Testis (tissue), 2 donors: Measurements from ENCODE around the gene MCAT.

Experiments
- CTCF ChIP-seq, 3 experiments: fragments of 450-650 bp in 2 of 3; fragments of 200-600 bp in 1 of 3; sonication (generic) in 1 of 3; IDR thresholded peaks; one replicate each; pipeline ENCODE4 v1.5.1; 2016 to 2019; ENCODE audit warnings: antibody characterized with exemption in 3 of 3, mild to moderate bottlenecking in 2 of 3, moderate library complexity in 1 of 3
- POLR2A ChIP-seq: fragments of 450-650 bp; IDR thresholded peaks from one replicate; pipeline ENCODE4 v1.6.1; 2017; ENCODE audit warnings: antibody characterized with exemption, mild to moderate bottlenecking, moderate library complexity

GRCh38 chr22:43188829-43189545 lies 45.8 kb upstream of the MCAT start:
- TF ChIP-seq CTCF (IDR thresholded peaks at IDR 0.05), result no peak
- no peak for TF ChIP-seq POLR2A
